WTC11 (cell line): Measurements from ENCODE around the gene SNX25. TPM values are rescaled to one million over a fixed set of nuclear protein-coding genes. Genes with fewer than 3 reads are reported as not detected.

Experiments
- ATAC-seq: fragments of 200-7000 bp; cut with Tn5 transposase; 2 replicates; pipeline ENCODE4 v1.10.0; 2021; ENCODE audit warnings: mild to moderate bottlenecking, moderate library complexity
- CTCF ChIA-PET: fragments of 300-600 bp; sonication (Branson Sonifier 250); formaldehyde crosslinking; loops from one replicate; lab custom pipeline; 2021; ENCODE audit warnings: antibody characterized with exemption; lab: Charles Lee
- POLR2A ChIA-PET: fragments of 350-600 bp; sonication (Branson Sonifier 250); formaldehyde crosslinking; loops from one replicate; lab custom pipeline; 2021; ENCODE audit warnings: antibody characterized with exemption; lab: Charles Lee
- DNase-seq: peaks from one replicate; pipeline ENCODE4 v3.0.0; 2021; ENCODE audit warnings: low spot score
- H3K27ac Mint-ChIP-seq: 2 replicates; pipeline ENCODE4 v1.8.0; 2021; ENCODE audit warnings: mixed read lengths
- H3K27me3 Mint-ChIP-seq: 2 replicates; pipeline ENCODE4 v1.8.0; 2021; ENCODE audit warnings: low read depth, mild to moderate bottlenecking, moderate library complexity, mixed read lengths
- H3K36me3 Mint-ChIP-seq: 2 replicates; pipeline ENCODE4 v1.8.0; 2021; ENCODE audit warnings: mixed read lengths
- H3K4me1 Mint-ChIP-seq: 2 replicates; pipeline ENCODE4 v1.8.0; 2022; ENCODE audit warnings: mixed read lengths
- H3K4me3 Mint-ChIP-seq: 2 replicates; pipeline ENCODE4 v1.8.0; 2021; ENCODE audit warnings: mild to moderate bottlenecking, moderate library complexity, mixed read lengths
- H3K9me3 Mint-ChIP-seq: 2 replicates; pipeline ENCODE4 v1.8.0; 2021; ENCODE audit warnings: mixed read lengths
- AFF4 ChIP-seq: sonication (generic); formaldehyde crosslinking; IDR thresholded peaks from 2 replicates; pipeline ENCODE4 v1.8.1; 2023; ENCODE audit warnings: mild to moderate bottlenecking, missing genetic modification reagents, borderline replicate concordance
- ARID4B ChIP-seq: sonication (generic); formaldehyde crosslinking; IDR thresholded peaks from 2 replicates; pipeline ENCODE4 v1.8.0; 2023; ENCODE audit warnings: missing genetic modification reagents, mild to moderate bottlenecking, borderline replicate concordance
- ATF2 ChIP-seq: sonication (generic); formaldehyde crosslinking; IDR thresholded peaks from 2 replicates; pipeline ENCODE4 v1.8.1; 2022; ENCODE audit warnings: low read depth, missing genetic modification reagents, borderline replicate concordance
- CTCF ChIP-seq: fragments of 200-600 bp; IDR thresholded peaks from 2 replicates; pipeline ENCODE4 v1.8.0; 2022; ENCODE audit warnings: antibody characterized with exemption
- ESRRA ChIP-seq: sonication (generic); formaldehyde crosslinking; IDR thresholded peaks from 2 replicates; pipeline ENCODE4 v1.8.1; 2022; ENCODE audit warnings: mild to moderate bottlenecking, missing genetic modification reagents, borderline replicate concordance
- FOXP1 ChIP-seq: sonication (generic); formaldehyde crosslinking; IDR thresholded peaks from 2 replicates; pipeline ENCODE4 v1.8.0; 2022; ENCODE audit warnings: missing genetic modification reagents, mild to moderate bottlenecking, moderate library complexity, borderline replicate concordance
- NR1H2 ChIP-seq: sonication (generic); formaldehyde crosslinking; IDR thresholded peaks from 2 replicates; pipeline ENCODE4 v1.9.0; 2021; ENCODE audit warnings: mild to moderate bottlenecking, moderate library complexity, missing genetic modification reagents
- RELA ChIP-seq: sonication (generic); formaldehyde crosslinking; IDR thresholded peaks from 2 replicates; pipeline ENCODE4 v1.8.1; 2022; ENCODE audit warnings: missing genetic modification reagents, mild to moderate bottlenecking, borderline replicate concordance
- SMAD3 ChIP-seq: sonication (generic); formaldehyde crosslinking; IDR thresholded peaks from 2 replicates; pipeline ENCODE4 v1.8.0; 2022; ENCODE audit warnings: missing genetic modification reagents, mild to moderate bottlenecking, borderline replicate concordance
- USF2 ChIP-seq: sonication (generic); formaldehyde crosslinking; IDR thresholded peaks from 2 replicates; pipeline ENCODE4 v1.8.1; 2023; ENCODE audit warnings: mild to moderate bottlenecking, missing genetic modification reagents, moderate library complexity
- ZNF138 ChIP-seq: sonication (generic); formaldehyde crosslinking; conservative IDR thresholded peaks from 2 replicates; pipeline ENCODE4 v1.8.1; 2022; ENCODE audit warnings: mild to moderate bottlenecking, moderate library complexity, missing genetic modification reagents
- ZNF232 ChIP-seq: sonication (generic); formaldehyde crosslinking; IDR thresholded peaks from 2 replicates; pipeline ENCODE4 v1.8.0; 2022; ENCODE audit warnings: mild to moderate bottlenecking, missing genetic modification reagents
- ZNF532 ChIP-seq: fragments of 250-450 bp; sonication (Bioruptor Pico); IDR thresholded peaks from 2 replicates; pipeline ENCODE4 v1.9.0; 2021; ENCODE audit warnings: mild to moderate bottlenecking, borderline replicate concordance
- ZSCAN18 ChIP-seq: fragments of 250-450 bp; sonication (Bioruptor Pico); IDR thresholded peaks from 2 replicates; pipeline ENCODE4 v2.1.2; 2022; ENCODE audit warnings: mild to moderate bottlenecking, moderate library complexity
- total RNA-seq: library from RNA; stranded (reverse); gene quantifications from 3 replicates; pipeline ENCODE4 v1.2.3, GENCODE V29; 2021

Gene SNX25
- total RNA-seq, 1 experiment from 2014 or later: 16.9 TPM

- Mint-ChIP-seq H3K9me3 (peaks cover 18% of the 10 kb centered on the region), H3K36me3 (no peaks in the 10 kb centered on the region), H3K27ac (no peak overlapping the region), H3K27me3 (no peaks in the 10 kb centered on the region), H3K4me1 (peaks cover 6% of the 10 kb centered on the region; the same call in 1 of the 2 replicates), H3K4me3 (no peak overlapping the region)
- CTCF ChIA-PET: no interaction called here
- no peak for ATAC-seq
- POLR2A ChIA-PET: no interaction called here
- TF ChIP-seq ZNF138 (CRISPR knock-in tag) (no peak), NR1H2 (CRISPR knock-in tag) (no peak), ARID4B (CRISPR knock-in tag) (no peak), USF2 (CRISPR knock-in tag) (no peak), ESRRA (CRISPR knock-in tag) (no peak), FOXP1 (no peak)
- DNase-seq: no peak
These were observed 172.1 kb downstream of the SNX25 start for GRCh38 chr4:185381288-185382196.

- POLR2A ChIA-PET: no interaction called here
- no peak for ATAC-seq
- Mint-ChIP-seq H3K27me3 (no peaks in the 10 kb centered on the region), H3K4me1 (peaks cover 6% of the 10 kb centered on the region; the same call in 1 of the 2 replicates), H3K36me3 (no peaks in the 10 kb centered on the region), H3K4me3 (no peak overlapping the region), H3K27ac (no peak overlapping the region), H3K9me3 (peaks cover 18% of the 10 kb centered on the region)
- CTCF ChIA-PET: no interaction called here
- no peak for DNase-seq
- TF ChIP-seq SMAD3 (CRISPR knock-in tag) (no peak), CTCF (no peak), RELA (CRISPR knock-in tag) (no peak), ZSCAN18 (CRISPR knock-in tag) (no peak), ZNF232 (CRISPR knock-in tag) (no peak), AFF4 (CRISPR knock-in tag) (no peak), ZNF532 (no peak), ATF2 (CRISPR knock-in tag) (no peak)
These were observed 173.4 kb downstream of the SNX25 start for GRCh38 chr4:185382754-185383153.
